NCI-H2107 (cell line): ENCODE data around the gene AKR7A2.

Experiments
- DNase-seq: peaks from one replicate; lab custom pipeline; 2025; lab: John Stamatoyannopoulos, UW

AKR7A2 gene

DNA sequence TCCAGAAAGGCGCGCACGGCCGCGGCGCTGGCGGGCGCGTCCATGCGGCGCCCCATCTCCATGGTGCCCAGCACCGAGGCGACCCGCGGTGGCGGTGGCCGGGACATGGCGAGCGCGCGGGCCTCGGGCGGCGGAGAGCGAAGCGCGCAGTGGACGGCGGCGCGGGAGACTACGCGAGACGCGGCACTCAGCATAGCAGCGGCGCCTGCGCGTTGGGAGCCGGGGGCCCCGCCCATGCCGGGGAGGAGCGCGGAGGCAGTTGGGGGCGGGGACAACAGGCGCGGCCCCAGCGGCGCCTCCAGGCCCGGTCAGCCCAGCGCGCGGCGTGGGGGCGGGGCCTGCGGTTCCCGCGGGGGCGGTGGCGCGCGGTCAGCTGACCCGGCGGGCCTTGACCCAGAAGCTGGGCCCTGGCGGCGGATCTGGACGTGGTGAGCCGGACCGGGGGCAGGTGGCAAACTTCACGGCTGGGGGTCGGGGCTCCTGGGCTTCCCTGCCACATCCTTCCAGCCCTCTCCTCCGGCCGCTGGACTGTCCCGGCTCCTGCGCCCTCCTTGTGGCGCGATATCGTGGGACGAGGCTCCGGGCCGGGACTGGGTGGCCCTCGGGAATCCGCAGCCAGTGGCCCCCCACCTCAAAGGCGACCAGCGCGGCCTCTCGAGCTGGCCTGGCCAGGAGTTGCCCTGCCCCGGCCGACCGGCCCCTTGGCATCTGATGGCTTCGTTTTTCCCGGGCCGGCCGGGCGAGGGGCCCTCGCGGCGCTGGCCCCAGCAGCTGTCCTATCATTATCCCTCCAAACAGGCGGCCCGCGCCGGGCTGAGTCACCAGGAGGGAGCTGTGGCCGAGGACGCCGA, at the start of gene AKR7A2, which contains the start of gene SLC66A1:
Gene AKR7A2 (minus strand): TSS at position 214 of the 851 bp plus-strand sequence. CDS start 20 bp downstream, at position 194.
Gene SLC66A1 (plus strand): TSS at position 396 of the 851 bp plus-strand sequence. CDS start 5,352 bp downstream, outside the sequence.
- DNase-seq: peak; percentile 90

DNA sequence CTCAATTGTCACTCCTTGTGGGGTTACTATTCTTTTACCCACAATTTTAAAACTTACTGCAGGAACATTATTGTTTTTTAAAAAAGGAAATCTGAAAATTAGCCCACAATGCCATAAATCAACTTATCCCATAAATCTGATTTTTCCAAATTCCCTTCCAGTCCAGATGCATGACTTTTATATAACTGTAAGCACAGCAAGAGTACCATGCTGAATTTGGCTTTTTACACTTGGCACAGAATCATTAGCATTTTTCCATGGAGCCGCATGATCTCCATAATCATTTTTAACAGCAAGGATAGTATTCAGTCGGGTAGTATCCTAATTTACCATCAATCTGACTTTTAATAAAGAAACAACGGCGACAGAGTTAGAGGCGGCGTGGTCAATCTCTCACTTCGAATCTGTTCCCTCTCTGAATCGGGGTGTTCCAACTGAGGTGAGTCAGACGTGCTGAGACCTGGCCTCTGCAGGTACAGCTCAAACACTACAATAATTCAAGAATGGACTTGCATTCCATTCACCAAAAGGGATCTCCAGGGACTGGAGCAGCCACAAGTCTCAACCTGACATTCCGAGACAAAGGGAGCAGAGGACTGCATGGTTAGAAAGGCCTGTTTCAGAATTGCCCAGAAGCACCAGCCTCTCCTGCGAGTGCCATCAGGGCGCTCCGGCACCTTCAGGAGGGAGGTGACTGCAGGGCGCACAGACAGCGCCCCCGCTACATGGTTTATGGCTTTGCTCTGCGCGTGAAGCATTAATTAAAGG, 49.1 kb upstream of the AKR7A2 start:
- no peak for DNase-seq

DNA sequence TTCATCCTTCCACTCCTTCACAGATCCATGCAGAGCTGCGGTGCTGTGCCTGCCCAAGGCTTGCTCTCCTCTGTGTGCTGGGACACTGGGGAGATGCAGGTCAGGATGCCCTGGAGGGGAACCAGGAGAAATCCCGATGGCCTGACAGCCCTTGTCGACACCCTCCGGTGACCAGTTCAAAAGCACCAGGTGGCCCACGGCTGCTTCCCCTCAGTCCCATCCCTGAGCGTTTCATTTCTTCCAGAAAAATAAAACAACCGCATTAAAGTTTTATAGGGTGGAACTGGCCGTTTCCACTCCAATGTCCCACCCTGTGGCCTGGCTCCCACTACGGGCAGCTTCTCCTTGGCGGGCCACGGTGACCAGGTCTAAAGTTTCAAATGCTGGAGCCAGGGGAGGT, 48.5 kb upstream of the AKR7A2 start:
- no peak for DNase-seq

DNA sequence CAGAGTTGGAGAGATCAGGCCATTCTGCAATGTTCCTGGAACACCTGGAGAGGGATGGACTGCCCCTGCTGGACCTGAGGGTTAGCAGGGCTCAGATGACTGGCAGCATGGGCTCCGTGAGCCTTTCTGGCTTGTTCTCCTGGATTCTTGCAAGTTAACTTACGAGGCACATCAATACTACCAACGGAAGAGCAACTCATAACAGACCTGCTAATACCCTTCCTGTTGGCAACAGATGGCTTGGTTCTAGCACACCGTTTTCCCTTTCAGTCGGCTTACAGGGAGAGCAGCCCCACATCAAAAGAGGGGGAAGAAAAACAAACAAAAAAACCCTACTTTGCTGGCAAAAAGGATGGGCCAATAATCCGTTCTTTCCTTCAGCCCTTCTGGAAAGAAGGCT, 48.1 kb upstream of the AKR7A2 start:
- no peak for DNase-seq

DNA sequence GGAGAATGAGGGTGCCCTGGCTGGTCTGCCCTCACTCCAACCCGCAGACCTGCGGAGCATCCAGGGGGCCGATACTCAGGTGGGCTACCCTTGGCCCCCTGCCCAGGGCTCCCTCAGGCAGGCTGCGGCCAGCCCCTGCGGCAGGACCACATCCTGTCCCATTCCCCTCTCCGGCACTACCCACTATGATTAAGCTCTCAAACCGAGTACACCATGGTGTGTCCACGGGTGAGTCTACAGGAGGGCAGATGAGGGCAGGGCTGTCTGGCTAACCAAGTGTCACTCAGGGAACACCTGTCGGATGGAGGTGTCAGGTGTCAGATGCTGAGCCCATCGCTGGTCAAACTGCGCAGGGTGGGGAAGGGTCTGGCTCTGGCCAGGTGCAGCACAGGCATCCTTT, 47.4 kb upstream of the AKR7A2 start:
- DNase-seq: no peak

DNA sequence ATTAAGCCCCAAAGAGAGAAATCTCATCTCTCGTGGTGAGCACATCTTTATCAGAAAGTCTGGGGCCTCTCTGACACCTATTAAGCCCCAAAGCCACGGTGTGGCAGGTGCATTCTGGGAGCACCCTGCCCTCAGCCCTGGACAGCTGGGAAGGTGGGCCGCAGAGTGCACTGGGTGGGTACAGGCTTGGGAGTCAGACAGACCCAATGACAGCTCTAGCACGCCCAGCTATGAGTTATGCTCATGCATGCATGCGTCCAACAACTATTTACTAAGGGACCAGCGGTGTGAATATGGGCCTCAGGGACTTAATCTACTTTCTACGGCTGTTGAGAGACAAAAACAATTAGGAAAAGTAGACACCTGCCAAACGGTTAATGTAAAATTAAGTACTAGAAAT, 46.8 kb upstream of the AKR7A2 start:
- no peak for DNase-seq

DNA sequence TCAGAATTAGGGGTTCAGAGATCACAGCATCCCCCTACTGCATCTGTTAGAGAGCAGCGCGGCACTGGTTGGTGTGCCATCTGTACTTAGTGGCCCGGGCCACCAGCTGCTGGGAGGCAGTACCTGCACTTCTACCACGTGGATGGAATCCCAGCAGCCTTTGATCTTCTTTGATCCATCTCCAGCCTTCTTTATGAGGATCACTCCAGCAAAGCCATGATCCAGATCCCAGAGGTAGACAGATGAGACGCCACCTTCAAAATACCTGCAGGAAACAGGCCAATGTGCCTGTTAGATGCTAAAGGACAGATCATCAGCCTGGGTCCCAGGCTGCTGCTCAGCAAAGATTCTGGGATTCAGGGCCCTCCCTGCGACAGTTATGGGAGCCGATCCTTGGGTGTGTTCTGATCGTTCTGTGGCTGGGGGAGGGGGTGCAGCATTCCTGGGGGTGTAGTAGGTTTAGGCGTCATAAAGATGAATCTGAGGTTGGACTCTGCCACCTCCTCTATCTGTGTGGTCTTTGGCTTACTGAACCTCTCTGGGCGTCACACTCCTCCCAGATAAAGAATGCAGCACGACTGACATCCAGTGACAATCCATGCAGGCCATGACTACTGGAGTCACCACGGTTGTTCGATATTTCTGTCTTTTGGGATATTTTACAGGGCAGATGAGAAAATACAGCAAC, 45.5 kb upstream of the AKR7A2 start:
- no peak for DNase-seq

DNA sequence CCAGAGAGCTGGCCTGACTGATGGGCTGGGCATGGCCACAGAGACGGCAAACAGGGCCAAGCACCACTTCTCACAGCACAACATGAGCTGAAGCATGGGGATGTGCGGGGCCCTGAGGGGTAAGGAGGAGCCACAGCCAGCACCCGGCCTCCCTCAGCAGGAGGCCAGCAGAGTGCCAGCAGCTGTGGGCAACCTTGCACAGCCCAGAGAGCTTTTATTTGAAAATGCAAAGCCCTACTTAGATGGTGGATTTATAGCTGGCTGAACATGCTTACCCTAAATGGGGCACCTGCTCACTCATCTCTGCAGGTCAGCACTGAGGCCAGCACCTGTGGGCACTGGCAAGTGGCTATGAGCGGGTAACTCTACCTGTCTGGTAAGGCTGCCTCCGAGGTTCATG, 44.3 kb upstream of the AKR7A2 start:
- DNase-seq: peak; percentile 61

DNA sequence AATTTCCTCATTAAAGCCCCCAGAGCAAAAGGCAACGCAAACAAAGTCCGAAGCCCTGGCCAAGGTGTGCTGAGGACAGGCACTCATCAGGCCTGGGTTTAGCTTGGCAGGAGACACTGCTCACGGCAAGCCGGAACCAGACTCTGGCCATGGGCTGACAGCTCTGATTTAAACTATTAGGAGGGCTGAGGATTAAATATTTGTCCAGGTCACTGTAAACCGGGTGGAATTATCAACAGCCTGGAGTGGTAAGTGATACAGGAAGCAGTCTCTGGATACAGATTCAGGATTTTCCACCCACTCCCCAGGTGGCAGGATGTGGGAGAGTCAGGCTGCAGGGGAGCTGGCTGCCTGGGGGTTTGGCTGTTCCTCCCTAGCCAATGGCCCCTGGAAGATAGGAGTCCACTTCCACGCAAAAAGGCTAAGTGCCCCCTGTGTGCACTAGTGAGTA, 42.6 kb upstream of the AKR7A2 start:
- no peak for DNase-seq

DNA sequence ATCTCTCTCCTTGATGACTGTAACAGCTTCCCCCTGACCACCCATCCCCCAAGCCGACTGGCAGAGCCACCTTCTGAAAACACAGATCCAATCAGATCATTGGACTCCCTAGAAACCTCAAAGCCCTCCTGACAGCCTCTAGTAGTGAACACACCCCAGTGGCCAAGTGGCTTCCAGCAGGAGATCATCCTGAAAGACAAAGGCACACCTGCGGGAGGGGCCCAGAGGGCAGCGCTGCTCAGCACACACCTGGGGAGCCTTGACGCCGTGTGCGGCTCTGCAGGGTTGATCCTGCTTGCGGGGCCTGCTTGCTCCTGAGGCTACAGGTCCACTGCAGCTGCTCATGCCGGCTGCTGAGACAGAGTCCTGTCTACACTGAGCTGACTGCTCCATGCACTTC, 41.7 kb upstream of the AKR7A2 start:
- DNase-seq: peak; percentile 68

DNA sequence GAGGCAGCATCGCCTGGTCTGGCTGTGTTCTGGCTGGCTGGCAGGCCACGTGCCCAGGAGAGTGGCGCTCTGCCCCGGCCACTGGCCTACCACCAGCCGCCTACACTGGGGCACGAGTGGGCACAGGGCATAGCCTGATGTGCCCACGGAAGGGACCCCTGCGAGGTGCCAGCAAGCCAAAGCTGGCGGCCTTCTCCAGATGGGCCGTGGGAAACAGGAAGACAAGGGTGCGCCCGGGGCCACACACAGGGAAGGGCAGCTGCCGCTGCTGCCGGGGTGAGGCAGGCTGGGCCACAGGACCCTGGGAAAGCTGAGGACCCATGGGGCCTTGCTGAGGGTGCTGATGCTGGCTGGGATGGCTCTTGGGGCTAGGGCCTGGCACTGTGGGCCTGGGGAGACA, 40.9 kb upstream of the AKR7A2 start:
- no peak for DNase-seq

DNA sequence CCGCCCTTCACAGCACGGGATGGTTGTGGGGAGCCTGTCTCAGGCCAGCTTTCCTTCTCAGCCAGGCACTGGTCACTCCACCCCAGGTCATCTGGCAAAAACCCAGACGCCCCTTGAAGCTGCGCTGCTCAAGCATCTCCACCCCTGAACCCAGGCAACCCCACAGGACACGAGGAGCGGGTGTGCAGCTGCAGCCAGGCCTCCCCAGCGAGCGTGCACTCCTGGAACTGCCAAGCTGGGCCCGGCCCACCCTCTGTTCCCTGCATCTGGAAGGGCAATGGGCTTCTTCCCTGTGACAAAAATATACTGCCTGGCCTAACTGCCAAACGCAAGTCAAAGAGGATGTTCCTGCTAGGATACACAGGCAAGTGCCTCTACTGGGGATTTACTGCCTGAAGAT, 39.9 kb upstream of the AKR7A2 start:
- no peak for DNase-seq

DNA sequence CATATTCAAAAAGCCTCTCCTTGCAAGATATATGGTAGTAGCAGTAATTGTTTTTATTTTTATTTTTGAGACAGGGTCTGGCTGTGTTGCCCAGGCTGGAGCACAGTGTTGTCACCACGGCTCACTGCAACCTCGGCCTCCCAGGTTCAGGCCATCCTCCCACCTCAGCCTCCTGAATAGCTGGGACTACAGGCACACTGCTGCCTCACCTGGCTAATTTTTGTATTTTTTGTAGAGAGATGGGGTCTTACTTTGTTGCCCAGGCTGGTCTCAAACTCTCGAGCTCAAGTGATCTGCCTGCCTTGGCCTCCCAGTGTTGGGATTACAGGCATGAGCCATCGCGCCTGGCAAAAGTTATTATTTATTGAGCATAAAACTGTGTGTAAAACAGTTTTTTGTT, 38.6 kb upstream of the AKR7A2 start:
- DNase-seq: no peak

DNA sequence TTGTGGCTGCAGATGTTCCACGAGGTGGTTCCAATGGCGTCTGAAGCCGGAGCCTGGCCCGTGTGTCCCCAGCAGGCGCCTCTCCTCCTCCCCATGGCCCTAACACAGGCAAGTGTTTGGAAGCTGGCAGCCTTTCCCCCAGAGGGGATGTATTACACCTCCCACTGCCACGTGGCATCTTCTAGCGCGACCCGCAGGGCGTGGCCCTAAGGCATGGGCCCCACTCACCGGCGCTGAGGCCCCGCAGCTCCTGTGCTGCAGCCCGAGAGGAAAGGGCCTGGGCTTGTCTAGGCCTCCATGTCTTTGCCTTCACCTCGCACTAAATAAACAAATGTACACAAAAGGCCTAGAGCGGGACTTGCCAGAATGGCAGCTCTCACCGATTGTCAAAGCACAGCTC, 38.1 kb upstream of the AKR7A2 start:
- no peak for DNase-seq

DNA sequence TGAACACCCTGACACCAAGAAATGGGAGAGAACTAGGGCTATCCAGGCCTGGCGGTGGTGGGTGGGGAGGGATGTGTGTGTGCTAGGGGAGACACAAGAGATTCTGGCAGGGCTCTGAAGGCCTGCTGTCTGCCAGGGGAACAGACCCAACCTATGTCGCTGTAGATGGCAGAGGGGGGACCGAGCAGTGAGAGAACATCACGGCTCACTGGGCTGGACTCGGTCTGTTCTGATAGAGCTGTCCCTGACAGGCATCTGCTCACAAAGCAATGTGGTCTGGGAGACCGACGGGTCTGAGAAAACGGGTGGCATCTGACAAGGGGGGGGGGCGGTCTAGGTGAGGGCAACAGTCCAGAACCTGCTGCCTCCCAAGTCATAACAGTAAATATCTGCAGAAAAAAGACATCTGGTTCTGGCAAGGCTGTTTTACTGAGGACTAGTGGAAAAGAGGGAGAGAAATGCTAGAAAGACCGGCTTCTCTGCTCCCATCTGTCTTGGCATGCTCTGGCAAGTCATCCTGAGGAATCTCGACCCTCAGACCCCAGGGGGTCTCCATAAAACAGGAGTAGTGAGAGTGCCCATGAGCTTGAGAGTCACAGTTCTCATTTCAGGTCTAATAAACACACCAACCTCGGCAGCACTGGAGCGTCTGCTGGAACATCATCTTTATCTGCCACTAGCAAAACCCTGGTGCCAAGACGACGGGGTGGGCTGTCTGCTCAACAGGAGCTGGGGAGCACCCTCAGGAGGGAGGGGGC, 36.7 kb upstream of the AKR7A2 start:
- DNase-seq: no peak

DNA sequence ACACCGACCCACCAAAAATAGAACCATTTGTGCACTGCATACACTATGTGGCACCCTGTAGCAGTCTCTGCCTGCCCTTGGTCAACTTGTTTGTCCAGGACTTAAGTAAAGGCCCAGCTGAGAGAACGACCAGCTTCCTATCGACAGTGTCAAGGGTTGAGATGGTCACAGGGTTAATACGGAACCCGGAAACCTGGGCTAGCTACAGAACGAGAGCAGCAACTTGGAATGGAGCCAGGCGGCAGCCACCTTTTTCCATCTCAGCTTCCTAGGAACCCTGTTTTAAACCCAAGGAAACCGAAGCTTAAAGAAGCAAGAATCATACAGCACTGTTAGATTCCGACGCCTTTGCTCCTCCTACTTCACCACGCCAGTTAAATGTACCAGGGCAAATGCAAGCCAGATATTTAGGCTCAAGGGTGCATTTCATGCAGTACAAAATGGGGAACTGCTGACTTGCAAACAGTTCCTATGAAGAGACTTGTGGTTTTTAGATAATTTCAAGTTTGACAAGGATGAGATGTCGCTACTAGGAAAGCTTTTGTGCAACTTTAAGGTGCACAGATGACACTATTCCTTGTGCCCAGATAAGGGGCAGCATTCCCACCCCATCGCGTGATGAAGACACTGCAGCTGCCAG, 35.7 kb upstream of the AKR7A2 start:
- no peak for DNase-seq

DNA sequence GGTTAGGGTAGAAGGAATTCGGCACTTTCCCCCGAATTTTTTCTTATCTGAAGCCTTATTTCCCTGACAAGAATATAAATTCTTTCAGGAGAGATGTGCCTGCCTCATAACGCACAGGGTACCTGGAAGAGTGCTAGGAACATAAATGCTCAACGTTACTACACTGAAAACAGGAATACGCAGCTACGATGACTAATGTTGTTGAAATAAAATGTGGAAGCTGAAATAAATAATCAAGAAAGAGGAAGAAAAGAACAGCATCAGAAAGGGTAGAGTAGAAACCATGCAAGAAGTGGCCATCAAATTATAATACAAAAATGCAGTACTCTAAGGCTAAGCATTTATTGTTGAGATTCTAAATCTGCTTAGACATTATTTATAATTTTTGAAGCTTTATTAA, 34.1 kb upstream of the AKR7A2 start:
- DNase-seq: no peak

DNA sequence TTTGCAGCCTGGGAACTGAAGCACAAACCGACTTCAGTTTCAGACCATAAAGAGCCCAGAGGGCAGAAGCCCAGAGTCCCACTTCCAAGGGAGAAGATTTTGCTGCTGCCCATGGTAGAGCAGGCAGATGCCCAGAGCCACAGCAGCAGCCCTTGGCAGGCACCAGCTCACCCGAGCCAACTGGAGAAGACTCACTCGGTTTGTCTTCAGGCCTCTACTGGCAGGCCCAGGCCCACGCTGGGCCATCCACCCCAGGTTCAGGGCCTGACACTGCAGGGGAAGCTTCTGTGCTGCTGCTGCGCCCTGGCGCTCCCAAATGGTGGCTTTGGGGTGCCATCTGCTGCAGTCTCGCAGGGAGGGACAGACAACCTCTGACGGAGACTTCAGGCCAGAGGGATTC, 33.4 kb upstream of the AKR7A2 start:
- DNase-seq: no peak

DNA sequence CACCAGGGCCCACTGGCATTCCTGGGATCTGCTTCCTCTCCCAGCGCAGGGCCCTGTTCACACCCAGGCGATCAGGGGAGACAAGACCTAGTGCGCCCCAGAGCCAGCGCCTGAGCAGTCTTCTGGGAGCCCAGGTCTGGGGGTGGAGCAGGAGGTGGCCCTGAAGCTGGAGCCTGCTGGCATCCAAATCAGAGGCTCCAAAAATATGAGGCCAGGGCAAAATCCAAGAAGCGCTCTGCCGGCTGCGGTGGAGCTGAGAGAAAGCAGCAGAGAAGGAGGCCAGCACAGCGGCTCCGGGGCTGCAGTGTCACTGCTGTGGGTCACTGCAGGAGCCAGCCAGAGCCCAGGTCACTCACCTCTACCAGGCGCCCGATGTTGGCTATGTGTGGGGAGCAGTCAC, 32.9 kb upstream of the AKR7A2 start:
- DNase-seq: no peak

DNA sequence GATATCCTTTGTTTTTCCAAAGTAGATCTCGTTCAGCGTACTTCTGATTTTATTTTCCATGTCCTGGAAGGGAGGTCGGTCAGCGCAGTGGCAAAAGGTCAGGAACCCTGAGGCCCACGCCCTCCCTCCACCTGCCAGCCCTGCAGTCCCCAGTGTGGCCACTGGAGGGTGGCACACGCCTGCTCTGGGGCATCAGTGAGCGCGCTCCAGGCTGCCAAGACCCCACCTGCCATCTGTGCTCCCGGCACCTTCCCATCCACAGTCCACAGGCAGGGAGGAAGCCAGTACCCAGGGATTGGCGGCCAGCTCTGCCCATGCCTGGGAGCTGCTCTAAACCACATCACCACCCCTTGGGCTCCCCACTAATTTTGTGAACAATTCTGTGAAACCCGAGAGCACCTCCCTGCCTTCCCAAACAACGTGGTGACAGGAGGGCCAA, 32.4 kb upstream of the AKR7A2 start:
- DNase-seq: peak; percentile 44
